Stimulated activated naive CD8-positive, alpha-beta T cell treated with anti-CD3 and anti-CD28 coated beads, Interleukin-15, amount 100 ng/mL, for 72 hours (primary cell): ENCODE results near the gene CTH.
"Not testable (repeated sequence)": the region's sequence is repeated elsewhere in the genome, so short reads cannot be mapped to it uniquely, and the experiment has no call there.

ENCODE experiments used
- ATAC-seq: fragments of 150-1000 bp; cut with Tn5 transposase; 2 replicates; pipeline ENCODE4 v1.10.0; 2021; ENCODE audit warnings: mild to moderate bottlenecking, moderate library complexity
- DNase-seq, 2 donors: peaks; one replicate each; pipeline ENCODE4 v3.0.0; 2021 to 2022
- H3K27ac Mint-ChIP-seq, 2 donors: one replicate each; pipeline ENCODE4 v1.8.0; 2022; ENCODE audit warnings: mild to moderate bottlenecking in 2 of 2, mixed read lengths in 2 of 2, moderate library complexity in 2 of 2
- H3K27me3 Mint-ChIP-seq: one replicate; pipeline ENCODE4 v1.8.0; 2022; ENCODE audit warnings: mixed read lengths
- H3K4me1 Mint-ChIP-seq: one replicate; pipeline ENCODE4 v1.8.0; 2022; ENCODE audit warnings: mild to moderate bottlenecking, mixed read lengths
- H3K4me3 Mint-ChIP-seq, 2 donors: one replicate each; pipeline ENCODE4 v1.8.0; 2022; ENCODE audit warnings: mild to moderate bottlenecking in 2 of 2, mixed read lengths in 2 of 2, moderate library complexity in 1 of 2
- H3K9me3 Mint-ChIP-seq, 2 donors: one replicate each; pipeline ENCODE4 v1.8.0; 2022; ENCODE audit warnings: mixed read lengths in 2 of 2

The CTH gene

GRCh38 chr1:70392626-70393025 lies 18.4 kb upstream of the CTH start:
- no peak for ATAC-seq
- DNase-seq = no peak
- no peaks in the 10 kb centered on the region for H3K9me3 Mint-ChIP-seq
- no peaks in the 10 kb centered on the region for H3K4me1 Mint-ChIP-seq
- H3K27me3 Mint-ChIP-seq = peaks cover 16% of the 10 kb centered on the region
- H3K27ac Mint-ChIP-seq = no peak overlapping the region
- no peak overlapping the region for H3K4me3 Mint-ChIP-seq

DNA sequence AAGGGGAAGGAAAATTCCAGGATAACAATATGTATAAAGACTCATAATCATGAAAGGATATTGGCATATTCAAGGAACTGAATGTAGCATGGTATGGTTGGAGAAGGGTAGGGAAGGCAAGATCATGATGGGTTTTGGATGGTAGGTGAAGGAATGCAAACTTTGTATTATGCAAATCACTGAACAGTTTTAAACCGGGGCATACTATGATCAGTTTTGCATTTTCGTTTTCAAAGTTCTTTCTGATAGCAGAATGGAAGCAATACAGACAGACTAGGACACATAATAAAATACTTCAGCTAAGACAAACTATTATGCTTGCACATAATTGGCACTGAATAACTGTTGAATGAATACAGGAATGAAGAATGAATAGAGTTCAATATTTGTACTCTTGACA lies 14.5 kb upstream of the CTH start:
- Mint-ChIP-seq H3K27ac (no peak overlapping the region), H3K27me3 (peaks cover 9% of the 10 kb centered on the region), H3K4me1 (no peaks in the 10 kb centered on the region), H3K9me3 (no peaks in the 10 kb centered on the region), H3K4me3 (no peak overlapping the region)
- no peak for DNase-seq
- ATAC-seq = no peak

DNA sequence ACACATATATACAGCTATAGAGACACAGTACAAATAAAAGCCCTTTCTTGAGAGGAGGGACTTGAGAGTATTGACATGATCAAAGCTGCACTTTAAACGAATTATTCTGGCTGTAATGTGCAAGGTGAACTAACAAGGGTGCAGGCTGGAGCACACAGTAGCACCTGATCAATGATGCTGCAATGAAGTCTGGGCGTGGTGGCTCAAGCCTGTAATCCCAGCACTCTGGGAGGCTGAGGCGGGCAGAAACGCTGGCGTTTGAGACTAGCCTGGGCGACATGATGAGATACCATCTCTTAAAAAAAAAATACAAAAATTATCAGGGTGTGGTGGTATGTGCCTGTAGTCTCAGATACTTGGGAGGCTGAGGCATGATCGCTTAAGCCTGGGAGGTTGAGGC lies 14.1 kb upstream of the CTH start:
- no peak for ATAC-seq
- no peaks in the 10 kb centered on the region for H3K9me3 Mint-ChIP-seq
- peaks cover 9% of the 10 kb centered on the region for H3K27me3 Mint-ChIP-seq
- H3K4me1 Mint-ChIP-seq = no peaks in the 10 kb centered on the region
- no peak overlapping the region for H3K27ac Mint-ChIP-seq
- DNase-seq = no peak
- no peak overlapping the region for H3K4me3 Mint-ChIP-seq

DNA sequence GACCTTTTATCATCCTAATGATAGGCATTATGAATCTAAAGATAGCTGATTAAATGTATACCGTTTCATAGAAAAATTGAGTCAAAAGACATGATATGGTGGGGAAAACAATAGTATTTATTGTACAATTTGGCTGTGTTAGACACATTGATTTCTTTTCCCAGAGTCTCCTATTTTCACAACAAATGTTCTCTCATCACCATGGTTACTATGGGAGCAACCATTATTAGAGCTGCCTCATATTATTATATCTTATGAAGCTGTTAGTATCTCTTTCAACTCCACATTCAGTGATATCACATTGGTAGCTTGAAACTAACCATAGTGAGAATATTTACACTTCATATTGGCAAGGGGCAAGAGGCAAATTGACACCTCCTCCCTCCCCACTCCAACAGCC lies 10.7 kb upstream of the CTH start:
- peaks cover 21% of the 10 kb centered on the region for H3K27me3 Mint-ChIP-seq
- H3K27ac Mint-ChIP-seq = no peak overlapping the region
- ATAC-seq (no peak), DNase-seq (no peak)
- H3K4me1 Mint-ChIP-seq = no peaks in the 10 kb centered on the region
- no peak overlapping the region for H3K4me3 Mint-ChIP-seq
- H3K9me3 Mint-ChIP-seq = no peaks in the 10 kb centered on the region

DNA sequence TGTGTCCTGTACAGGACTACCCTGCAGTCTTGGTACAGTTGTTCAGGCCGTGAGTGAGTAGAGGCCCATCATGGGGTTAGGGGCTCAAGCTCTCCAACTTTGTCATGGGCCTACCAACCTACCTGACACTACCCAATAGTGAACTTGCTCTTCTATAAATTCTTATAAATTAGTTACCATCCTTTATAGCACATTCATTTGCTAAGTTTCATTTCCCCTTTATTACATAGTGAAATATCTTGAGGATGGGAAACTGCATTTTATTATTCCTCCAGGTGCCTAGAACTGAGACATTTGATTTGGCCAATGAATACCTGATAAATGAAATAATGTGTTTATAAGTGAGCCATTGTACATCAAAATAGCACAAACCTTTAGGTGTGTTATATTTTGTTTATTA lies 9.1 kb upstream of the CTH start:
- Mint-ChIP-seq H3K4me1 (no peaks in the 10 kb centered on the region), H3K27ac (no peak overlapping the region), H3K27me3 (peaks cover 31% of the 10 kb centered on the region), H3K9me3 (no peaks in the 10 kb centered on the region), H3K4me3 (no peak overlapping the region)
- no peak for ATAC-seq
- no peak for DNase-seq

DNA sequence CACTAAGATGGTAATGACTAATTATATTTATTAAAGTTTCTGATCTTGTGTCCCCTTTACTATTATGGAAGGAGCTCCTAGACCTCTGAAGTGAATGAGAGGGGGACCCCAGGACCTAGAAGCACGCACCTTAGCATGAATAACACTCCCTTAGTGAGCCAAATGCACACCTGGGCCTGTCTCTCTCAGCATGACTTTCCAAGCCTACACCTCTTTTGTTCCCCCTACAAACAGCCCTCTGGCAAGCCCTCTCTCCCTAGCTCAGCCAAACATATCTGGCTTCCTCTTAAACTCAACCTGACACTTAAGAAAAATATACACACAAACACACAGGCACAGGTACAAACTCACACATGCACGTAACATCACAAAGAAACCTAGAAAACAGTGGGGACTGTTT lies 7.3 kb upstream of the CTH start:
- H3K9me3 Mint-ChIP-seq = no peaks in the 10 kb centered on the region
- H3K4me1 Mint-ChIP-seq = no peaks in the 10 kb centered on the region
- ATAC-seq = no peak
- no peak overlapping the region for H3K27ac Mint-ChIP-seq
- no peak overlapping the region for H3K4me3 Mint-ChIP-seq
- no peak for DNase-seq
- H3K27me3 Mint-ChIP-seq = peaks cover 25% of the 10 kb centered on the region

- peaks cover 25% of the 10 kb centered on the region for H3K27me3 Mint-ChIP-seq
These were observed 5.2 kb upstream of the CTH start for GRCh38 chr1:70405780-70406416.

DNA sequence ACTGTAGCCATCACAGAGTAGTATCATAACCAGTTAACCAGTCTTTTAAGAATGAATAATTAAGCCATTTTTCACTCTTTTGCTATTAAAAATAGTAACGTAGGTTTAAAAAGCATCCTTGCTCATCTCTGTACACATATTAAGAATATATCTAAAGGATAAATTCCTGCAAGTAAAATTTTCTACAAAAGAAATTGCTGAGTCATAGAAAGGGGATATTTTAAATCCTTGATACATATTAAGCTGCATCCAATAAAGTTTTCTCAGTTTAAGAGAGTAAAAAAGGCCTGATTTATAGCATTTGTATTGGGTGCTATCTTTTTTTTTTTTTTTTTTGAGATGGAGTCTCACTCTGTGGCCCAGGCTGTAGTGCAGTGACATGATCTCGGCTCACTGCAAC lies 1.9 kb upstream of the CTH start:
- Mint-ChIP-seq H3K4me1 (peaks cover 15% of the 10 kb centered on the region), H3K4me3 (no peak overlapping the region), H3K27ac (peak overlapping the region in 1 of 2 donors; percentile 12), H3K9me3 (no peaks in the 10 kb centered on the region), H3K27me3 (peaks cover 25% of the 10 kb centered on the region)
- ATAC-seq = no peak
- DNase-seq = no peak

More at GRCh38 chr1:70405780-70406416, 5.2 kb upstream of the CTH start:
- ATAC-seq = no peak
- no peak overlapping the region for H3K27ac Mint-ChIP-seq
- DNase-seq = no peak
- no peaks in the 10 kb centered on the region for H3K9me3 Mint-ChIP-seq
- no peaks in the 10 kb centered on the region for H3K4me1 Mint-ChIP-seq
- H3K4me3 Mint-ChIP-seq = no peak overlapping the region

DNA sequence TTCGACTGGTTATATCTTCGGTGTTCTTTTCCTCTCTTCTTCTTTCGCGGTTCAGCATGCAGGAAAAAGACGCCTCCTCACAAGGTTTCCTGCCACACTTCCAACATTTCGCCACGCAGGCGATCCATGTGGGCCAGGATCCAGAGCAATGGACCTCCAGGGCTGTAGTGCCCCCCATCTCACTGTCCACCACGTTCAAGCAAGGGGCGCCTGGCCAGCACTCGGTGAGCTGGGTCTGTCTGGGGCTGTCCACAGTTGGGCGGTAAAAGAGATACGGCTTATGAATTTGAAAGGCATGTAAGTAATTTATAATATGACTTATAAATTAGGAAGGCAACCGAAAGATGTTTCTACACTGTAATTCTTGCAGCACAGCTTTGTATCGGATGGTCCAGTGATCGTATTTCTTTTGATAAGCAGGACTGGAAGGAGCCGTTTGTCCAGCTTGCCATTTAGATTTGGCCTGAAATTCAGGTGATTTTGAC lies 334 bp downstream of the CTH start:
- Mint-ChIP-seq H3K4me1 (peaks cover 15% of the 10 kb centered on the region), H3K9me3 (no peaks in the 10 kb centered on the region), H3K27me3 (peaks cover 8% of the 10 kb centered on the region), H3K4me3 (peak overlapping the region; percentile 90 to 97), H3K27ac (peak overlapping the region; percentile 95 to 97)
- DNase-seq (no peak), ATAC-seq (no peak)

GRCh38 chr1:70415882-70416281 lies 4.8 kb downstream of the CTH start:
- DNase-seq = no peak
- Mint-ChIP-seq H3K4me3 (no peak overlapping the region), H3K27me3 (no peaks in the 10 kb centered on the region), H3K27ac (no peak overlapping the region), H3K4me1 (peaks cover 15% of the 10 kb centered on the region), H3K9me3 (no peaks in the 10 kb centered on the region)
- no peak for ATAC-seq

- H3K27ac Mint-ChIP-seq, H3K4me1 Mint-ChIP-seq, H3K9me3 Mint-ChIP-seq: not testable (repeated sequence)
These were observed 8.1 kb downstream of the CTH start for GRCh38 chr1:70418973-70419734.

DNA sequence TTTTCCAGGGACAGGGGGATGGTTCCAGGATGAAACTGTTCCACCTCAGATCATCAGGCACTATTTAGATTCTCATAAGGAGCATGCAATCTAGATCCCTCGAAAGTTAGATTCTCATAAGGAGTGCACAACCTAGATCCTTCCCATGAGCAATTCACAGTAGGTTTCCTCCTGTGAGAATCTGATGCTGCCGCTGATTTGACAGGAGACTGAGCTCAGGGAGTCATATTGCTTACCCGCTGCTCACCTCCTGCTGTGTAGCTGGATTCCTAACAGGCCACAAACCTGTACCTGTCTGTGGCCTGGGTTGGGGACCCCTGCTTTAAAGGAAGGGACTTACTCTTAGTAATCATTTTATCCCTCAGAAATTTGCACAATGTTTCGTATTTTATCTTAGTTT lies 9.3 kb downstream of the CTH start:
- no peaks in the 10 kb centered on the region for H3K9me3 Mint-ChIP-seq
- no peaks in the 10 kb centered on the region for H3K4me1 Mint-ChIP-seq
- no peak overlapping the region for H3K27ac Mint-ChIP-seq
- H3K27me3 Mint-ChIP-seq = no peaks in the 10 kb centered on the region
- no peak overlapping the region for H3K4me3 Mint-ChIP-seq
- no peak for ATAC-seq
- DNase-seq = no peak

More at GRCh38 chr1:70418973-70419734, 8.1 kb downstream of the CTH start:
- ATAC-seq, H3K4me3 Mint-ChIP-seq, H3K27me3 Mint-ChIP-seq, DNase-seq: not testable (repeated sequence)

DNA sequence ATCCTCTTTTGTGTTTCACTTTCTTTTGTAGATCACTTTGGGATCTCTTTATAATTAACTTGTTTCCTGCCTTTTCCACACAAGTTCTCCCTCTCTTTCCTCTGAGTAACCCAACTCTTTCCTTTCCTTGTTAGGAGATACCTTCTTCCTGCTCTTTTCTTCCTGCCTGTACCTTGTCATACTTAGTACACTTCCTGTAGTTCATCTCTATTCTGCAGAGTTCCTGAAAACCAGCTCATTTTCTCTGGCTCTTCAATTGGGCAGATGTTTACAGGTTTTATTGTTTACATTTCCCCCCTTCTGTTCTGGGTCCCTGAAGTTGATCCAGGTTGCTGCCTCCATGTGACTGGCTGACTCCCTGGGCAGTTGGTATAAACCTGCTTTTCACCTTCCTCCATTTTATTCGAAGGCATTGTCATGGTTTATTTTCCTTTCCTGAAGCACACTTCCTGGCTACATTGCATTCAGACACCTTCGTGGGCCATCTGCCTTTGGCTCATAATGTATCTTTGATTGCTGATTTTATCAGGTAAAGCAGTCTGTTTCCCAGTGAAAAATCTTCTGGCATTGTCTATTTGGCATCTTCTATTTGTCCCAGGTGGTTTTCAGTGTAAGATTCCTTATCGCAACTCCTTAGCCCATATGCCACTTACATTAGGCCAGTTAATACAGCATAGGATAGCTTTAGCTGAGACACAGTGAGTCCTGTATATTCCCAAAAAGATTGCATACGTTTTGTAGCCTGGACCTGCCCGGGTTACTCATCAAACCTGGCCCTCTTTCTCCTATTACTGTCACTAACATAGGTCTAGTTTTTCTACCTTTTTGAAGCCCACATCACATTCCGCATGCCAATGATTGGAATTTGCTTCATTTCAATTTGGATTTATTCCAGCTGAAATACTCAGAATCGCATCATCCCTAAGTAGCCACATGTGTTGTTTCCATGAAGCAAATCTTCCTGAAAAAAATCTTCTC lies 15.4 kb downstream of the CTH start:
- H3K4me3 Mint-ChIP-seq = no peak overlapping the region
- peak overlapping the region in 1 of 2 donors; percentile 5 for H3K27ac Mint-ChIP-seq
- no peak for ATAC-seq

GRCh38 chr1:70427976-70428375 lies 16.9 kb downstream of the CTH start:
- Mint-ChIP-seq H3K27me3 (no peaks in the 10 kb centered on the region), H3K4me1 (no peaks in the 10 kb centered on the region), H3K4me3 (no peak overlapping the region), H3K27ac (no peak overlapping the region), H3K9me3 (no peaks in the 10 kb centered on the region)
- DNase-seq (no peak), ATAC-seq (no peak)

More for the DNA sequence above, 15.4 kb downstream of the CTH start:
- Mint-ChIP-seq H3K27me3 (no peaks in the 10 kb centered on the region), H3K9me3 (no peaks in the 10 kb centered on the region), H3K4me1 (no peaks in the 10 kb centered on the region)
- DNase-seq = no peak

- DNase-seq = no peak
- H3K4me1 Mint-ChIP-seq = no peaks in the 10 kb centered on the region
- H3K27me3 Mint-ChIP-seq = no peaks in the 10 kb centered on the region
- no peak overlapping the region for H3K4me3 Mint-ChIP-seq
- ATAC-seq = no peak
- H3K9me3 Mint-ChIP-seq = no peaks in the 10 kb centered on the region
- H3K27ac Mint-ChIP-seq = no peak overlapping the region
These were observed 18.2 kb downstream of the CTH start for GRCh38 chr1:70429219-70429618.
